Esophagus muscularis mucosa (tissue), 4 donors: ENCODE data around the gene RAB20. TPM values are rescaled to one million over a fixed set of nuclear protein-coding genes. Genes with fewer than 3 reads are reported as not detected.
"Not testable (repeated sequence)": the region's sequence is repeated elsewhere in the genome, so short reads cannot be mapped to it uniquely, and the experiment has no call there.

Experiments
- DNase-seq: peaks from one replicate; pipeline ENCODE4 v3.0.0-alpha.2; 2017; ENCODE audit errors: extremely low spot score
- H3K27ac ChIP-seq, 4 donors: fragments of 200-600 bp; sonication (generic); replicated peaks in 1 of 4; 1 replicate in 3 of 4; 2 replicates in 1 of 4; pipeline ENCODE4 v1.5.1; 2016 to 2019; ENCODE audit warnings: mild to moderate bottlenecking in 1 of 4
- H3K27me3 ChIP-seq, 4 donors: fragments of 200-600 bp; sonication (generic); one replicate each; pipeline versions ENCODE4 v1.5.1 to v1.6.0; 2016 to 2019
- H3K36me3 ChIP-seq, 4 donors: fragments of 200-600 bp; sonication (generic); one replicate each; pipeline ENCODE4 v1.5.1; 2016 to 2019
- H3K4me1 ChIP-seq, 4 donors: fragments of 200-600 bp; sonication (generic); one replicate each; pipeline ENCODE4 v1.5.1; 2016 to 2019
- H3K4me3 ChIP-seq, 4 donors: fragments of 200-600 bp; sonication (generic); 1 replicate in 2 of 4; 2 replicates in 2 of 4; pipeline ENCODE4 v1.5.1; 2016 to 2019; ENCODE audit warnings: mild to moderate bottlenecking in 4 of 4, moderate library complexity in 1 of 4
- H3K9me3 ChIP-seq, 4 donors: fragments of 200-600 bp; sonication (generic); 1 replicate in 3 of 4; 2 replicates in 1 of 4; pipeline ENCODE4 v1.5.1; 2016 to 2019
- CTCF ChIP-seq, 3 experiments: fragments of 200-600 bp in 2 of 3; fragments of 450-650 bp in 1 of 3; sonication (generic) in 2 of 3; IDR thresholded peaks; one replicate each; pipeline ENCODE4 v1.5.1; 2017 to 2019; ENCODE audit warnings: antibody characterized with exemption in 3 of 3, mild to moderate bottlenecking in 2 of 3, moderate library complexity in 1 of 3
- EP300 ChIP-seq: sonication (generic); formaldehyde crosslinking; IDR thresholded peaks from one replicate; pipeline ENCODE4 v1.6.1; 2017; ENCODE audit warnings: antibody characterized with exemption
- POLR2A ChIP-seq: fragments of 450-650 bp; IDR thresholded peaks from one replicate; pipeline ENCODE4 v1.6.1; 2017; ENCODE audit warnings: antibody characterized with exemption, moderate library complexity, mild to moderate bottlenecking, low read depth
- POLR2AphosphoS5 ChIP-seq, 2 donors: sonication (generic); formaldehyde crosslinking; IDR thresholded peaks; one replicate each; pipeline ENCODE4 v1.6.1; 2017; ENCODE audit warnings: antibody characterized with exemption in 2 of 2
- WGBS: methylation state at CpG from one replicate; pipeline ENCODE4 v1.1.5; 2018; 5-methylcytosine and 5-hydroxymethylcytosine counted together
- intact Hi-C: fragments of 100-400 bp; cut with DNase I; formaldehyde crosslinking; loops from one replicate; pipeline ENCODE4 v1.15.1; 2023
- total RNA-seq, 4 donors: library from RNA; depleted of rRNA; stranded (reverse); fragments of >200 nt; gene quantifications; one replicate each; pipeline versions ENCODE4 v1.1.0 to v1.2.1, GENCODE V29; 2016

RAB20 gene
- total RNA-seq, 4 donors from 2014 or later: 10.9 to 40.6 (median 15.4) TPM

GRCh38 chr13:110533771-110534670 lies 27.5 kb downstream of the RAB20 start:
- no peak for TF ChIP-seq CTCF (IDR thresholded peaks at IDR 0.05)
- no peak for TF ChIP-seq POLR2AphosphoS5 (IDR thresholded peaks at IDR 0.05)
- TF ChIP-seq EP300: no peak
- no peak for TF ChIP-seq POLR2A
- DNase-seq: no peak
- Histone ChIP-seq H3K4me1 (peaks cover 5 to 30% (median 12%) of the 10 kb centered on the region in 4 donors), H3K27ac (no peak overlapping the region), H3K9me3 (no peaks in the 10 kb centered on the region), H3K4me3 (no peak overlapping the region), H3K36me3 (no peaks in the 10 kb centered on the region), H3K27me3 (no peaks in the 10 kb centered on the region)
- intact Hi-C loops: no loop called here
- WGBS: 85% methylated on average over 14 of the region's 16 CpGs

DNA sequence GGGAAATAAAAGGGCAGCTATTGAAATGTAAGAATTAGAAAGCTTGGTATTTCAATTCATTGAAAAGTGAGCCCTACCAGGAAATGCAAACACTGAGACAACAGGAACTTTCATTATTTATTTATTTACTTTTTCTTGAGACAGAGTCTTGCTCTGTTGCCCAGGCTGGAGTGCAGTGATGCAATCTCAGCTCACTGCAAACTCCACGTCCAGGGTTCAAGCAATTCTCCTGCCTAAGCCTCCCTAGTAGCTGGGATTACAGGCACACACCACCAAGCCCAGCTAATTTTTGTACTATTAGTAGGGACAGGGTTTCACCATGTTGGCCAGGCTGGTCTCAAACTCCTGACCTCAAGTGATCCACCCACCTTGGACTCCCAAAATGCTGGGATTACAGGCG lies 29.3 kb downstream of the RAB20 start:
- DNase-seq, H3K27ac ChIP-seq, H3K36me3 ChIP-seq, H3K9me3 ChIP-seq, H3K27me3 ChIP-seq, intact Hi-C loops, H3K4me3 ChIP-seq: not testable (repeated sequence)
- 76% methylated on average over 2 of the region's 2 CpGs for WGBS
- peaks cover 9 to 21% (median 11%) of the 10 kb centered on the region in 4 donors for H3K4me1 ChIP-seq

DNA sequence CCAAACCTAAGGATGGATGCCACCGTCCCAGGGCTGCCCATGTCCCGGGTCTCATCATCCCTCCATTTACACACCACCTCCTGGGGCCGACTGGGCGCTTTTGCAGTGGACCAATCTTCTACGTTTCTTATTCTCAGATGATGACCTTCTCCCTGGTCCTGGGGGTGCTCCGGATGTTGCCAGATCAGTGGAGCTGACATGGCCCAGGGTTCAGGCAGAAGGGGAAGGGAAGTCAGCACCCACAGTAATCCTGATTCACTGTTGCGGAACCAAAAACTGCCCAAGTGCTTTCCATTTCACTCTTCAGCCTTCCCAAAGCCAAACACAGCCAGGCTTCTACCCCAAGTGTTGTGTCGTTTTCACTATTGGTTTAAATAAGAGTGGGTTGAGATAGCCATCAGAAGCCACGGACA lies 29.8 kb downstream of the RAB20 start:
- DNase-seq: no peak
- H3K27me3 ChIP-seq: no peaks in the 10 kb centered on the region
- no peaks in the 10 kb centered on the region for H3K36me3 ChIP-seq
- intact Hi-C loops: no loop called here
- no peak for TF ChIP-seq EP300
- no peak for TF ChIP-seq POLR2AphosphoS5 (IDR thresholded peaks at IDR 0.05)
- no peak for TF ChIP-seq CTCF (IDR thresholded peaks at IDR 0.05)
- TF ChIP-seq POLR2A: no peak
- H3K4me3 ChIP-seq: no peak overlapping the region
- no peak overlapping the region for H3K27ac ChIP-seq
- WGBS: 86% methylated on average over 9 of the region's 9 CpGs
- H3K9me3 ChIP-seq: no peaks in the 10 kb centered on the region
- peaks cover 15 to 26% (median 17%) of the 10 kb centered on the region in 4 donors for H3K4me1 ChIP-seq

DNA sequence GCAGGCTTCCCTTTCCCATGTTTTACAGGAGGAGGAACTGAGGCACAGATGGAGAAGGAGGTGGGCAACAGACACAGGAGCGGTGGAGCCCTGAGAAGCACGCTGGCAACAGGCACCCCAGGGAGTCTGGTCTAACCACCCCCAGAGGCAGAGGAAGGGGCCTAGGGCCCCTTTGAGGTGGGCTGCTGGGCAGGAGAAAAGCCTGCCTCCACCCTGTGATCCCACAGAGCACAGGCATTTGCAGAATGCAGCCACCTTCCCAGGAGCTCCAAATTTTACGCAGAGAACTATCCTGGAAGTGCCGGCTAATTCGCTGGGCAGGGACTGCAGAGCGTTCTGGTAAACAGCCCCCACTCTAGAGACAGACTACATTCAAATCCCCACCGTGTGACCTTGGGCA lies 30.4 kb downstream of the RAB20 start:
- H3K4me1 ChIP-seq: peaks cover 21 to 32% (median 23%) of the 10 kb centered on the region in 4 donors
- intact Hi-C loops: no loop called here
- WGBS: 87% methylated on average over 5 of the region's 7 CpGs
- H3K27ac ChIP-seq: no peak overlapping the region
- DNase-seq: no peak
- no peaks in the 10 kb centered on the region for H3K27me3 ChIP-seq
- no peaks in the 10 kb centered on the region for H3K9me3 ChIP-seq
- H3K4me3 ChIP-seq: no peak overlapping the region
- no peaks in the 10 kb centered on the region for H3K36me3 ChIP-seq
- no peak for TF ChIP-seq POLR2AphosphoS5 (IDR thresholded peaks at IDR 0.05)
- TF ChIP-seq POLR2A: no peak
- no peak for TF ChIP-seq EP300
- TF ChIP-seq CTCF (IDR thresholded peaks at IDR 0.05): no peak

DNA sequence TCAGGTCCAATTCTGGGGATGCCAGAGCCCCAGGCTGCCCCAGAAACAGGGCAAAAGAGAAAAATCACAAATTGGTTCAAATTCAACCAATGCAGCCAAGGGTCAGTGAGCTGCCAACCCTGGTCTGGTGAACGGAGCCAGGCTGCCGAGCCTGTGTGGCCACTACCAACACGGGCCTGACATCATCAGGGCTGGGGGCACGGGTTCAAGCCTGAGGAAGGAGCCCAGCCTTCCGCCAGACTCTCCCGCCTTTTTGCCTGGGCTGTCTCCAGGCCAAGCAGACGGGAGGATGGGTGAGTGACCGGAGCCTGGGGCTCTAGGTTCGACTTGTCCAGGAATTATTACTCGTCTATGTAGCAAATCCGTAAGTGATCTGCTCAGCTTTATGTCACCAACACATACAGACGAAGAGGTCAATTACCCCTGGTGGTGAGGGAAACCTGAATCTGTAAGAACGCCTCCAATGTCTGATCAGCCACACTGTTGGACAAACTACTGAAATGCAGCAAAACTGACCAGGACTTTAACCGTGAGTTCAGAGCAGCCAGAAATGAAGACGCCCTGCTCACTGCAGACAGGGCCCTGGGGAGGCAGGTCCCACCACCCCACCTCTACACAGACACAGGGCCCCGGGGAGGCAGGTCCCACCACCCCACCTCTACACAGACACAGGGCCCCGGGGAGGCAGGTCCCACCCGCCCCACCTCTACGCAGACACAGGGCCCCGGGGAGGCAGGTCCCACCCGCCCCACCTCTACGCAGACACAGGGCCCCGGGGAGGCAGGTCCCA lies 31.8 kb downstream of the RAB20 start:
- H3K4me3 ChIP-seq: no peak overlapping the region
- H3K27ac ChIP-seq: peak overlapping the region in 3 of 4 donors; percentile 17 to 65 (median 50)
- TF ChIP-seq EP300 (no peak), POLR2A (no peak), POLR2AphosphoS5 (IDR thresholded peaks at IDR 0.05) (no peak), CTCF (IDR thresholded peaks at IDR 0.05) (no peak)
- peaks cover 33 to 42% (median 36%) of the 10 kb centered on the region in 4 donors for H3K4me1 ChIP-seq
- H3K9me3 ChIP-seq: no peaks in the 10 kb centered on the region
- intact Hi-C loops: no loop called here
- DNase-seq: no peak
- no peaks in the 10 kb centered on the region for H3K27me3 ChIP-seq
- H3K36me3 ChIP-seq: no peaks in the 10 kb centered on the region
- WGBS: 96% methylated on average over 14 of the region's 23 CpGs
